Amniotic stem cell (primary cell): ENCODE results near the gene HDAC9.

Experiments used
- DNase-seq: peaks from one replicate; lab custom pipeline; 2025; lab: John Stamatoyannopoulos, UW

HDAC9 gene

DNA sequence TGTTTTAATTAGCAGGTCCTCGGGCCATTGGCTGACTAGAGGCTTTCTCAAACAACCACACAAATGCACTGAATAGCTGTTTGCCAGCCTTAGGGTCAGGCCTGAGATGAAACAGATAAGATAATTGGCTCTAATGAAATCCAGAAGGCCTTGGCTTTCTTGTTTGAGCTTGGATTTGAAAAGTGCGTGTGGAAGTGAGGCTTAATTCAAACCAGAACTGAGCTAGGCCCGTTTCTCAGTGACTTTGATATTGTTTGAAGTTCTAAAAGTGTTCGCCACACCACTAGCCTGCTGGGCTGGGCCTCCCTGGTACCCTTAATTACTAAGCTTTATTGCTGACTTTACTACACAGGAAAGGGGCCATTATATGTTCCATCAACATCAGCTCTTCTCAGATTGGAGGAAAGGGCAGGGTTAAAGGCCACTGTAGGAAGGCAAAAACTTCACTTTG is 351.2 kb downstream of the HDAC9 start:
- DNase-seq, result no peak

DNA sequence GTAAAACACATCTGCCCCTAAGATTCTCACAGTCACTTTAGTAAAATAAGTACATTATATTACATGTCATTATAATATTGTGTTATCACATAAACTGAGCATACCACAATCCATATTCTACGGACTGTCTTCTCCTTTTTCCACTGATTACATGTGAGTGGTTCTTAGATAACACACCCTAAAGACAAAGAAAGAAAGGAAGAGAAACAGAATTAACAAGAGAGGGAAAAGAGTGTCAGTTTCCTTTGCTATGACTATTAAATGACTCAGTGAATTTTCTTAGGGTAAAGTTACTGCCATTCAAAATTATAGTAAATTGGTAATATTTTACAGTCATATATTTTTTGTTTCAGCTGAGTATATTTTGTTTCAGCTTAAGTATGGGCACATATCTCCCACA is 353.6 kb downstream of the HDAC9 start:
- DNase-seq, result no peak

DNA sequence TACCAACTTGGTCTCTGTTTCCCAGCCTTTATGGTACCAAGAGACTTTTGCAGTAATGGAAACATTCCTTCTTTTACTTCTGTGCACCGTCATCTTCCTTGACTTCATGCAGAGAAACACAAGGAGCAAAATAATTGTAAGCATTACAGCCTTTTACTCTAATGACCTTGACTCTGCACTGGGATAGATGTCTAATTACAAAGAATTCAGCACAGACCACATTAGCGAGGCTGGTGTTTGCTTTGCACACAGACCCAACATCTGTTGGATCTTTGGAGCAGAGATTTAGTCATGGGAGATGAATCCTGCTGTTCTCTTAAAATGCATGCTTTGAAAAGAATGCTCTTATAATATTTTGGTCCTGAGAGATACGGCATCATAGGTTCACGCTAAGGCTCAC is 360.2 kb downstream of the HDAC9 start:
- no peak for DNase-seq

DNA sequence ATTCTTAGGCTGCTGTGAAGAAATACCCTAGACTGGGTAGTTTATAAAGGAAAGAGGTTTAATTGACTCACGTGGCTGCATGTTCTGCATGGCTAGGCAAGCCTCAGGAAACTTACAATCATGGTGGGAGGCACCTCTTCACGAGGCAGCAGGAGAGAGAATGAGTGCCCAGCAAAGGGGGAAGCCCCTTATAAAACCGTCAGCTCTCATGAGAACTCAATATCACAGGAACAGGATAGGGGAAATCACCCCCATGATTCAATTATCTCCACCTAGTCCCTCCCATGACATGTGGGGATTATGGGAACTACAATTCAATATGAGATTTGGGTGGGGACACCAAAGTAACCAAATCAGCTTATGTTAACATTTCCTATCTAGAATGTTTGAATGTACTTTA is 362.7 kb downstream of the HDAC9 start:
- DNase-seq, result no peak

DNA sequence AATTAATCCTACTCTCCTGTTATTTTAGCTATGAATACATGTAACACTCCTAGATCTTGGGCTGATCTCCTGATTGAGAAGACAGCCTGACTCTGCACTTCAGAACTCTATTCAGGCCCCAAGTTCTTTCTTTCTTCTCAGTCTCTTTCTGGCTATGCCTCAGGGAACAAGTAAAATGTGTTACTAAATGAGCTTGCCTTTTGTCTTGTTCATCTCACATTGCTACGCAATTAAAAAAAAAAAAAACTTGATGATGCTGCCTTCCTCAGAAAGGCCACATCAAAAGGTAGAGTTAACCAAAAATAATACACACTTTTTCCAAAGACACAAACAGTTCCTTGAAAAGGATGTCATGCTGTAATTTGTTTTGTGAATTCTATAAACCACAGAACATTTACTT is 363.8 kb downstream of the HDAC9 start:
- no peak for DNase-seq

DNA sequence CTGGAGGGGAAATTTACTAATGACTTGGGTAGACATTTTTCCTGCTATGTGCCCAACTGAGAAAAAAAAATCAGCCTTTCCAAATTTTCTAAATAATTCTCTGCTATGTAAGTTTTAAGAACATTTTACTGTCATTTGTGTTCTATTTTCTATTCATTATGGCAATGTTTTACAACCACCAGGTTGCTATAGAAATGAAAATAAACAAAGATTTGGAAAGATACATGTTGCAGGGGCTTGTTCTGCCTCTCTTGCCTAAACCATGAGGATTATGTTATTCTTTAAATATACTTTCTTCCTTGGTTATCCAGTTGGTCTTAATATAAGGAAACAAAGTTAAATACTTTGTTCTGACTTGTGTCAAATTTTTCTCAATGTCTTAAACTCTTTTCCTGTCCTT is 364.7 kb downstream of the HDAC9 start:
- DNase-seq, result no peak

DNA sequence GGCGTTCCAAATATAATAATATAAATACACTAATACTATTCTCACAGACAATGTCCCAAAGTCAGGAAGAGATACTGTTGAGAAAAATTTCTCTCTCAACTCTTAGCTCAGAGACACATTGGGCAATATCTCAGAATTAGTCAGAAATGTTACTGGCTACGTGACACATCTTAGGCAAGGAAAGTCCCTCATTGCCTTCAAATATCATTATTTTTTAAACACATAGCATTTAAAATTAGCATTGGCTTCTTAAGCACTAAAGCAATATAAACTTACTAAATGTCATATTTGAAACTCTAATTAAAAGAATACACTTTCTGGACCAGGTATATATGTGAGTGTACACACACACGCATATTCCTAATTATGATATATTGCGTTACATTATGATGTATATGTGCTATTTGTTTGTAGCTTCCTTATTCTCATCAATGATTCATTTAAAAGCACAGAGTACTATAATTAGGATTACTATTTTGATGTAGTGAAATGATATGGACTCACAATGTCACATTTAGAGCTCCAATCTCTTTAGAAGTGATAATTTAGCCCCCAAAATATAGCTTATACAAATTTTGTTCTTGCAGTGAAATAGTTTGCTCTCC is 366.1 kb downstream of the HDAC9 start:
- no peak for DNase-seq

DNA sequence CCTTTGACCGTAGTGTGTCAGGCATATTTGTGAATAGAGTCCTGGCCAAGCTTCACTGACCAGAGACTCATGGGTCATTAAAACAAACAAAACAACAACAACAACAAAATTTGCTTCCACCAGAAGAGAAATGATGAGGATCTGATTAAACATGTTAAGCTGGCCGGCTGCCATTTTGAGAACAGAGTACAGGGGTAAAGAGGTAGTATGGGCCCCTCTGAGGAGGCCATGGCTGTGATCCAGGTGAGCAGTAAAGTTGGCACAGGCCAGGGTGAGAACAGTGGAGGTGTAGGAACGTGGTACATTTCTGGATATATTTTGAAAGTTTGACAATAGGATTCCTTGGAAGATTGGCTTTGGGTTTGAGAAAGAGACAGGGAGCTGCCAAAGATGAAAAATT is 369.4 kb downstream of the HDAC9 start:
- no peak for DNase-seq

DNA sequence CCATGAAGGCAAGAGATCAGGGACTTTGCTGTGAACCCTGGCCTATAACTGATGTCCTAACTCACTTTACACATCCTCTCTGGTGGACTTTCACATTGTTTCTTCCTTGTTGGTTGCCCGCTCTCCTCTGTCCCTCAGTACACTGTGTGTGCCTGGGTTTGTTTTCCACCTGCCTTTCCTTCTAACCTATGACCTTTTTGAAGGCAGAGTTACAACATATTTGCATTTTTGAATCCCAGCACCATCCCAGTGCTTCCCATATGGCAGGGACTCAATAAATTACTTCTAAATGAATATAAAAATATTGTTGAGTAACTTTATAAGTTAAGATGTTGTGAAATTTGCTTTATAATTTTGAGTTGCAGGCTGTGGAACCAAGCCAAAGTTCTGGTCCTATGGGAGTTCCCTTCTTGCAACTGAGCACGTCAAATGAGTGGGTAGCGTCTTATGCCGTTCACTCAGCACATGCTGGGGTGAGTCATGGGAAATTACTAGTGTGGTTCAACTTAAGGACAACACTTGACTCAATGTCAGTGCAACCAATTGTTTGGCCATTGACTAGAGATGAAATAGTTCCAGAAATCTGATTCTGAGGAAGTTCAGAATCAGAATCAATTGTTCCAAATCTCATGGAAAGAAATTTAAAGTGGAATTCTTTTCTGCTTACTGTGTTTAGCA is 370.9 kb downstream of the HDAC9 start:
- DNase-seq, result peak; percentile 91

DNA sequence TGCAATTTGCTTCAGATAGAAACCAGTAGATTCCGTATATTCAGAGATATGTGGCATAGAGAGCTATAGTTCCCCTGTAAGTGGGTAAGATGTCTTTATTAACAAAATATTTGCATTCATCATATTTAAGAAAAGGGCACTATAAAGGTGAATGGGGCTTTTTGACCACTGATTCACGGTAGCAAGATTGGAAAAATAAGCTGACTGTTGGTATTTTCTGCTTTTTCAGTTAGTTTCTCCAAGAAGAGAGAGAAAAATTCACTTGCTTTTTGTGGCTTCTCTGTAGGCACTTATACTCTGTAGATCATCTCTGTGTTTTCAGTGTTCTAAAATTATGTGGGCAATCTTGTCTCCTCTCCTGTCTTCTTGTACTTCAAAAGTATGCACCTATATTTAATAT is 376.8 kb downstream of the HDAC9 start:
- DNase-seq, result no peak

DNA sequence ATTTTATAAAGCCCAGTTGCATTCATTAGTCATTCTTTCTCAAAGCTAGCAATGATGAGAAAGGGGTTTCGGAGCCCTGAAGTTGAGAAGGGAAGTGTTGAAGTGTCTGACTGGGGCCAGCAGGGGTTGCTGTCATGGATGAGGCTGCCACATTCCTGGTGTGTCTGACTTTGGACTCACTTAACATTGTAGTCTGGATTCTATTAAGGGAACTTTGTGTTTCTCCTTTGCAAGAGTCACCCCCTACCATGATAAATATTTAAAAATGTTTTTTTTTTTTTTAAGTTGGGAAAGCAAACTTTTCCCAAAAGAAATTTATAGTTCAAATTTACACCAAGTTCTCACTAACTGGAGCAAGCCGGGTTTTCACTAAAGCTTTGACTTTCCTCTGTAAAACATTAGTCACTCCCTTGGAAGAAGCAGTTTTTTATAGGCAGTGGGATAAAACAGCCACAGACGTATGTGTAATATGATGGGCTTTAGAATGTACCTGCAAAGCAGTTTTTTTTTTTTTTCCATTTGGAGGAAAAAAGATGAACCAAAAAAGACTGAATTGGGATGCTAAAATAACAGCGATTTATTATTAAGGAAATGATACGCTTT is 378.3 kb downstream of the HDAC9 start:
- DNase-seq, result no peak

DNA sequence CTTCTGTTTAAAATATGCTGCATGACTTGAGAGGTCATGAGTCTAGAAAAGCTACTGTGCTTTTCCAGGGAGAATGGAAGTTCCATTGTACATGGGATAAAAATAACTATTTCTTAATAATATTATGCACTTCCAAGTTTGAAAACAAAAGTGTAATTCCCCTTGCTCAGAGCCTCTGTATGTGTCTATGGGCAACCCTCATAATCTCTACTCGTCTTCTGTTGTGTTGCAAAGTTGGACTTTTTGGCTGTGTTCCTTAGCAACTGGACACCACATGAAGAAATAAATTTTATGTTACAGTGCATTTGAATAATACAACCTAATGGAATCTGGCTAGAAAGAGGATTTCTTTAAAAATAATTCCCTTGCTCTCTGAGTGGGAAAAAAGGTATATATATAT is 379.3 kb downstream of the HDAC9 start:
- DNase-seq, result no peak

DNA sequence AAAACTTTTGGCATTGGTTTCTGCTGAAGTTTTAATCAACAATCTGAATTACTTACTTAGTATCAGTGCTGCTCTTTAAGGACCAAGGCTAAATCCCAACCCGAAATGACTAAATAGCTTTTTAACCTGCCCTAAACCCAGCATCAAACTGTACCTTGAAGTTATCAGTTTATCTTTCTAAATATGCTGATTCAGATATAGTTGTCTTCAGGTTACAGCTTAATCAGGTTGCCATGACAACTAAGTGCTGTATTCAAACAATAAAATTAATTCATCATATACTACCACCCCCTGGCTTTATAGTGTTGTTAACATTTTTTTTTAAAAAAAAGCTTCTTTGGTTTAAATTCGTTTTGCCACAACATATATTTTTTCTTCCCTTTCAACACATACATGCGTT is 382.3 kb downstream of the HDAC9 start:
- no peak for DNase-seq

DNA sequence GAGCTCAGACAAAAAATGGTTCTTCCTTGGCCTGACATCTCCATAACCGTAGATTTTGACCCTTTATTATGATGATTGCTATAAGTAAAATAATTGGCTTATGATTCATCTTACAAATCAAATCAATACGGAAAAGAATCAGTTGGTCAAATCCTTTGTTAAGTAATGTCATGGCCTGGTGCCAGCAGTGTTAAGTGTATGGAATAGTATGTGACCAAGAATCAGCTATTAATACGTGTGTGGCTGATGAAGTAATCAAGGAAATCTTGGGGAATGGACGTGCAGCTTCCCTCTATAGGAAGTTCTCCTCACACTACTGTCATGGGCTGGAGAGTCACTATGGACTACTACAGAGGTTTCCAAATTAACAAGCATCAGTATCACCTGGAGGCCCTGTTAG is 391.3 kb downstream of the HDAC9 start:
- DNase-seq, result no peak

DNA sequence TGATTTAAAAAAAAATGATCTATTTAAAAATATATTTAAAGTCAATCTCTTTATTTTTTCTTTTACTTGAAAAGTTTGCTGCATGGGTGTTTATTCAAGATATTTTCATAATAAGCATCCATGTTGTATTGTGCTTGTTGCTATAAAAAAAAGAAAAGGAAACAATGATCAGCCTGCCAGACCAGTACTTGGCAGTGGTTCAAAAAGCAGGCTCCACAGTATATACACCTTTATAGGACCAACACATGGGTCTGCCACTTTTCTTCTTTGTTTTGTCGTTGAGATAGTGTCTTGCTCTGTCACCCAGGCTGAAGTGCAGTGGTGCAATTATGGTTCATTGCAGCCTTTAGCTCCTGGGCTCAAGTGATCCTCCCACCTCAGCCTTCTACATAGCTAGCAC is 393.9 kb downstream of the HDAC9 start:
- no peak for DNase-seq

DNA sequence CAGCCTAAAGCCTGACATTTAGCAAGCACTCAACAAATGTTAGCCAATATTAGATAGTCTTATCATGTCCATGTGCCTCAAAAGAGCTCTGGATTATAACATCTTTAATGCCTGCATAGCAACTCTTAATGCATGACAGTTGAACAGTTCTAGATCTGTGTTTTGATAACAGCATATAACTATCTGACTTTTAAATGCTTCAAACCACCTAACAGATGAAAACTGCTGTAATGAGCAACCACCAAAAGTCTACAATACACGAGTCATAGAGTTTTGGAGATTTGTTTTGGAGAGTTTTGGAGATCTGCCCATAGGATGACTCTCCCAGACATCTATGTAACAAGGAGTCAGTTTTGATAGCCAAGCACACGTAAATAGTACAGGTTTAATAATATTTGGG is 394.6 kb downstream of the HDAC9 start:
- DNase-seq, result no peak

DNA sequence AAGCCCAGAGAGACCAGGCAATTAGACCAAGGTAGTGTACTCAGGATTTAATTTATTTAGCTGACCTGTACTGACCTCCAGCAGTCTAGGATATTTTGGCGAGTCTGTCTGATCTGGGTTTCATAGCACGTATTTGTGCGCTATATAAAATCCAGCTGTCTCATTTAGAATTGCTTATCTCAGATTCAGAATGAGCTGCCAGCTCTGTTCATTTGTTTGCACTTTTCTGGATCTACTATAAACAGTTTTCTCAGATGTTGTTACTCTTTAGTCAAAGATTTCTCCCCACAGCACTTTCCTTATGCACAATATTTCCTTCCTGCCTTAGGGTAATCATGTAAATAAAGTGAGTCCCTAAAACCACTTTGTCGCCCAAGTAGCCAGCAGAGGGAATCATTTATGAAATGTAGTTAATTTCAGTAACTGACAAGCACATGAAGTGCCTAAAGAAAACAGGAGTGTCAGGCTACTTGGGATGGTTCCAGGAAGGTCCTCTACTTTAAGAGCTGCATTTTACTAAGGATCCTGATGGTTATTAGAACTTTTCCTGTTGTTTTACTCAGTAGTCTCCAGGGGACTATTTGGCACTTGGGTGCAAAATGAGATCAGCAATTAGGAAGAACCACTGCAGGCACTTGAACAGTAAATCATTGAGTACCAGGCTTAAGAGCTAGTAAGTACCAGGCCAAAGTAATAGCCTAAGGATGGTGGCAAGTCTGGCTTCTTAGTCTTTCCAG is 395.5 kb downstream of the HDAC9 start:
- DNase-seq, result no peak

DNA sequence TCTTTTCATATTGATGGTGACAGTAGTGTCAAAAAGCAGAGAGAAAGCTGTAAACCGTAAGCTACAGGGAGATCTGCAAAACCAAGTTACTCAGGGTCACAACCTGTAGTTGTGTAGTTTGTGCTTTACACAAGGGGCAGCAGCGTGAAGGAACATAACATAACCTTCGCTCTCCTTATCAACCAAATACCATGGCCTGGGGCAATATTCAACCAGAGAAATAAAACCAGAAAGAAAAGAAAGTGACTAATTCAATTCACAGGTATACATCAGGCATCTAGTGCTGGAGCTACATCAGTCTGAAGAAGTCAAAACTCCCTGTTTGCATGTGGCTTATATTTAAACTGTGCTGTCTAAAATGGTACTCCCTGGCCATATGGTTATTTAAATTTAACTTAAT is 397.6 kb downstream of the HDAC9 start:
- DNase-seq, result no peak

DNA sequence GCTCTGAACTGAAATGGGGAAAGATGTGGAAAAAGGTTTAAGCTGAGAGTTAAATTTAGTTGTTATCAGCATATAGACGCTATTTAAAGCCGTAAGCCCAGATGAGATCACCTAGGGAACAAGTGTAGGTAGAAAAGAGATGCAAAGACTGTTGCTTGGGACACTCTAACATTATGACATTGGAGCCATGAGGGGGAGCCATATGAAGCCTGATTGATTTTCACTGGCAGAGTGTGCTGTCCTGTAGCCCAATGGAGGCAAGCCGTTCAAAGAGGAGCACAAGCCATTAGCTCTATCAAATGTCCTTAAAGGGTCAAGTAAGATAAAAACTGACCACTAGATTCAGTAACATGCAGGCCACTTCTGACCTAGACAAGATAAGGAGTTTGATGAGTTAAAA is 398.6 kb downstream of the HDAC9 start:
- DNase-seq, result no peak

DNA sequence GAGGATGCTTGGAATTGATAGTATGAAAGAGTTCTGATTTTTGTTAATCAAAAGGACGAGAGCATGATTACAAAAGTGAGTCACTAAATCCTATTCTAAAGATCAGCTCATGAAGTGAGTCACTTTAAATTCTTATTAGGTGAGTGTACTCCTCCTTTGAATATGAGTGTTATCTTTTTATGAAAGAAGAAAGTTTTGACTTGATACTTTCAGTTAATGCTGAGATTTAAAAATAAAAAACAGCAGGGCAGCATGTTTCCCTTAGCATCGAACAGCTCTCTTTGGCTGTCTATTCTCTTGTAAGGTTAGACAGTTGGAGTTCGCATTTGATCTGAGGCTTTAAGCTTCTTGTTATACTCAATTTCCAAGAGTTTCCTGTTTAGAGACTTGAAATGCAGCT is 399.9 kb downstream of the HDAC9 start:
- no peak for DNase-seq

DNA sequence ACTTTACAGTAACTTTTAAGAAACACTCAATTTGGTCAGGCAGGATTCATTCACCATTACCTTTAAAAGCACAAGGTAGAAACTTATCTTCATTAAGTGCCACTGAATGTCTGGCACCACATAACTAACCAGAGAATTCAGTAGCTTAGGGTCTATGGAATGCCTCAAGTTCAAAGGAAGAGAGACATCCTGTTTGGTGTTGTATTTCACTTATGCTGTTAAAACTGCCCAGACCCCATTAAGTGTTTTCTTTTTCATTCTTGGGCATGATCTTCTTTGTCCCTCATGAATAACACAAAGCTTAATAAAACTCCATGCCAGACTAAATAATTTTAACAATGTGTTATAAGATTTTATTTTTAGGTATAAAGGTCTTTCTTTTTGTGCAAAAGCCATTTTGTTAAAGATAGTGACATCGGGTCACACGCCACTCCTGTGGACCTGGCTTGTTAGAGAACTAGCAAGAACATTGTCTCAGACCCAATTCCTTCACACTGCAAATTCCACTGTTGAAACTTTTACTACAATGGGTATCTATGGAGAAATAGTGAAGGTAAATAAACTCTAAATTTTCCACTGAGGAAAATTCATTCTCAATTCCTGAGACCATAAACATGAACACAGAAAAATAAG is 400.9 kb downstream of the HDAC9 start:
- DNase-seq, result no peak

DNA sequence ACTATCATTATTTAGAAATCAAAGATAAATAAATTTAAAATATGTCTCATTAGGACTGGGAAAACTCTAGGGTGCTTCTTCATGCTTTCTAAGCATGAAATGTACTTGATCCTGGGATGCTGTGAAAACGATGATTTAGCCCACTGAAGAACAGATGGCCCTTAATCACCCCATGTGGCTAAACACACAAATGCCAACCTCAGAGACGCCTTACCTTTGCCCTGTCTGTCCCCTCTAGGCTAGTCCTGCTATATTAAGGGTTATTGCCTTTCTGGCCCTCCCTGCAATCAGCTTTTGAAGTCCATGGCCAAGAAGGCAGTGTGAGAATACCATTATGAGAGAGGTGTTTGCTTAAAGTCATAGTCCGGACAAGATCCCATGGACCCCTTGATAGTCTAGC is 404.7 kb downstream of the HDAC9 start:
- DNase-seq, result no peak

DNA sequence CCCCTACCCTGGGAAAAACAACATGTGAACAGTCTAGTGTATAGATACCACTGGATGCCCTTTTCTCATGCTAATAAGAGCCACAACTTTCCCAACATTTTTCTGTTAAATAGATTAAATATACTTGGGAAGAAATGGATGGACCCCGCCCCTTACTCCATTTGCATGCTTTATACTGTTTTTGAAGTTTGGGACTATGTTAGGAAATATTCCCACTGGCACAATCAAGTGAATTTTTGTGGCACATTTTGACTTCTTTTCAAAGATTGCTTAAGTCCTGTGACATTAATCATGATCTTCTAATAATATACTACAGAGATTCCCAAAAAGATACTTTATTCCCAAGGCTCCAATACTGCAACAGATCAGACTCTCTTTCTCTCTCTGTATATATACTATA is 405.3 kb downstream of the HDAC9 start:
- no peak for DNase-seq
